Kidney (tissue), 14 donors: ENCODE results near the gene ADGRD1. TPM values are rescaled to one million over a fixed set of nuclear protein-coding genes. Genes with fewer than 3 reads are reported as not detected.

Source experiments
- DNase-seq, 5 donors: peaks; one replicate each; pipeline ENCODE4 v3.0.0-alpha.2; 2013 to 2020
- FAIRE-seq: peaks from 2 replicates; lab custom pipeline; 2012; peaks lifted over from hg19 to GRCh38; lab: Jason Lieb, UNC
- H3K27ac ChIP-seq, 2 donors: one replicate each; pipeline ENCODE4 v1.7.0; 2013; ENCODE audit warnings: low read depth in 2 of 2, low read length in 2 of 2, inconsistent platforms in 1 of 2
- H3K27me3 ChIP-seq: one replicate; pipeline ENCODE4 v1.7.1; 2013; ENCODE audit warnings: low read length, inconsistent platforms; ENCODE audit not compliant: control insufficient read depth, insufficient read depth
- H3K36me3 ChIP-seq, 3 donors: one replicate each; pipeline versions ENCODE4 v1.7.0 to v1.7.1; 2013; ENCODE audit warnings: low read length in 3 of 3, control low read depth in 1 of 3, inconsistent platforms in 1 of 3; ENCODE audit not compliant: insufficient read depth in 3 of 3, control insufficient read depth in 2 of 3
- H3K4me1 ChIP-seq, 3 donors: one replicate each; pipeline versions ENCODE4 v1.7.0 to v1.7.1; 2013; ENCODE audit warnings: low read length in 3 of 3, inconsistent platforms in 1 of 3, low read depth in 1 of 3; ENCODE audit not compliant: control insufficient read depth in 2 of 3, insufficient read depth in 2 of 3
- H3K4me3 ChIP-seq, 3 donors: one replicate each; pipeline versions ENCODE4 v1.7.0 to v1.8.1; 2013; ENCODE audit warnings: low read length in 3 of 3, control low read depth in 1 of 3, inconsistent platforms in 1 of 3
- H3K9ac ChIP-seq, 3 donors: one replicate each; pipeline versions ENCODE4 v1.7.0 to v1.7.1; 2013; ENCODE audit warnings: low read length in 3 of 3, control low read depth in 1 of 3, inconsistent platforms in 1 of 3
- H3K9me3 ChIP-seq, 3 donors: one replicate each; pipeline versions ENCODE4 v1.7.0 to v1.7.1; 2013; ENCODE audit warnings: low read length in 3 of 3, control low read depth in 1 of 3, inconsistent platforms in 1 of 3; ENCODE audit not compliant: control insufficient read depth in 2 of 3, insufficient read depth in 1 of 3
- CTCF ChIP-seq: IDR thresholded peaks from 3 replicates; pipeline ENCODE4 v1.5.1; 2012; ENCODE audit warnings: mild to moderate bottlenecking, moderate library complexity, borderline replicate concordance; ENCODE audit not compliant: insufficient read depth; ENCODE audit errors: extremely low read depth
- intact Hi-C: fragments of 100-400 bp; cut with DNase I; formaldehyde crosslinking; loops from one replicate; pipeline ENCODE4 v1.11.1; 2022
- polyA plus RNA-seq: library from polyadenylated mRNA; stranded (reverse); fragments of 350-450 nt; fragmentation: Illumina TruSeq; extraction: RNeasy Lipid Tissue Mini Kit (QIAGEN cat#74804); gene quantifications from one replicate; pipeline ENCODE4 v1.2.3, GENCODE V29; 2014; ENCODE audit warnings: low read depth, low replicate concordance; ENCODE audit not compliant: insufficient read depth
- total RNA-seq: library from RNA; stranded (reverse); fragmentation: NEBNext Ultra II Directional; extraction: Animal tissue kit (Norgen Biotek cat#: 25700); gene quantifications from one replicate; pipeline ENCODE4 v1.2.1, GENCODE V29; 2021
- donor health status: control.
- donor health status: control.
- donor health status: control.
- donor health status: control.
- donor health status: control.
- donor health status: DM: yes; HTN: yes; CAD: no.
- donor health status: Normal renal cell carcinoma (clear cell type).

Gene ADGRD1
- total and polyA plus RNA-seq, 2 donors from 2014 or later, result 1.7 to 6.7 TPM

GRCh38 chr12:131091413-131091975 is 137.8 kb downstream of the ADGRD1 start:
- Histone ChIP-seq H3K9me3 (no peaks in the 10 kb centered on the region), H3K9ac (no peak overlapping the region), H3K27ac (no peak overlapping the region), H3K4me1 (no peaks in the 10 kb centered on the region), H3K4me3 (no peak overlapping the region), H3K27me3 (no peaks in the 10 kb centered on the region), H3K36me3 (no peaks in the 10 kb centered on the region)
- intact Hi-C loops, result no loop called here
- FAIRE-seq (no peak), DNase-seq (peak in 1 of 5 donors; percentile 7)
- TF ChIP-seq CTCF, result no peak

GRCh38 chr12:131091976-131092691 is 138.4 kb downstream of the ADGRD1 start:
- DNase-seq (peak in 2 of 5 donors; percentile 19 to 53), FAIRE-seq (no peak)
- Histone ChIP-seq H3K27me3 (no peaks in the 10 kb centered on the region), H3K4me1 (no peaks in the 10 kb centered on the region), H3K9me3 (no peaks in the 10 kb centered on the region), H3K27ac (no peak overlapping the region), H3K4me3 (no peak overlapping the region), H3K36me3 (no peaks in the 10 kb centered on the region), H3K9ac (no peak overlapping the region)
- TF ChIP-seq CTCF, result no peak
- intact Hi-C loops, result no loop called here

GRCh38 chr12:131092901-131093603 is 139.3 kb downstream of the ADGRD1 start:
- H3K9ac ChIP-seq, result no peak overlapping the region
- DNase-seq, result peak in 2 of 5 donors; percentile 18 to 53

More at GRCh38 chr12:131092901-131093603, 139.3 kb downstream of the ADGRD1 start:
- no peak for FAIRE-seq
- intact Hi-C loops, result no loop called here
- Histone ChIP-seq H3K36me3 (no peaks in the 10 kb centered on the region), H3K27ac (no peak overlapping the region), H3K4me1 (no peaks in the 10 kb centered on the region), H3K27me3 (no peaks in the 10 kb centered on the region), H3K4me3 (no peak overlapping the region), H3K9me3 (no peaks in the 10 kb centered on the region)
- TF ChIP-seq CTCF, result no peak
